ENCODE results near the gene VRK2. TPM values are rescaled to one million over a fixed set of nuclear protein-coding genes. Genes with fewer than 3 reads are reported as not detected.

The VRK2 gene
- polyA plus RNA-seq, 1 donor from 2014 or later: 0.45 TPM

GRCh38 chr2:58133395-58133794 lies 86.8 kb downstream of the VRK2 start:
- TF ChIP-seq TAF1 (IDR thresholded peaks at IDR 0.05; ENCODE audit: low read depth) (no peak), EP300 (conservative IDR thresholded peaks at IDR 0.05; ENCODE audit: poor library complexity, severe bottlenecking) (no peak), POLR2AphosphoS5 (IDR thresholded peaks at IDR 0.05) (no peak), REST (IDR thresholded peaks at IDR 0.05; ENCODE audit: borderline replicate concordance) (no peak), MXI1 (conservative IDR thresholded peaks at IDR 0.05; ENCODE audit: poor library complexity, severe bottlenecking) (no peak), SMC3 (conservative IDR thresholded peaks at IDR 0.05; ENCODE audit: poor library complexity) (no peak), EZH2 (IDR thresholded peaks at IDR 0.05; ENCODE audit: borderline replicate concordance, insufficient read depth, low read length, poor library complexity, severe bottlenecking) (no peak), RAD21 (conservative IDR thresholded peaks at IDR 0.05) (no peak)
- TF ChIP-seq, protein P1, sequence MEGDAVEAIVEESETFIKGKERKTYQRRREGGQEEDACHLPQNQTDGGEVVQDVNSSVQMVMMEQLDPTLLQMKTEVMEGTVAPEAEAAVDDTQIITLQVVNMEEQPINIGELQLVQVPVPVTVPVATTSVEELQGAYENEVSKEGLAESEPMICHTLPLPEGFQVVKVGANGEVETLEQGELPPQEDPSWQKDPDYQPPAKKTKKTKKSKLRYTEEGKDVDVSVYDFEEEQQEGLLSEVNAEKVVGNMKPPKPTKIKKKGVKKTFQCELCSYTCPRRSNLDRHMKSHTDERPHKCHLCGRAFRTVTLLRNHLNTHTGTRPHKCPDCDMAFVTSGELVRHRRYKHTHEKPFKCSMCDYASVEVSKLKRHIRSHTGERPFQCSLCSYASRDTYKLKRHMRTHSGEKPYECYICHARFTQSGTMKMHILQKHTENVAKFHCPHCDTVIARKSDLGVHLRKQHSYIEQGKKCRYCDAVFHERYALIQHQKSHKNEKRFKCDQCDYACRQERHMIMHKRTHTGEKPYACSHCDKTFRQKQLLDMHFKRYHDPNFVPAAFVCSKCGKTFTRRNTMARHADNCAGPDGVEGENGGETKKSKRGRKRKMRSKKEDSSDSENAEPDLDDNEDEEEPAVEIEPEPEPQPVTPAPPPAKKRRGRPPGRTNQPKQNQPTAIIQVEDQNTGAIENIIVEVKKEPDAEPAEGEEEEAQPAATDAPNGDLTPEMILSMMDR (IDR thresholded peaks at IDR 0.05; ENCODE audit: poor library complexity, severe bottlenecking): no peak
- Histone ChIP-seq H3K27ac (ENCODE audit: low read length) (no peak overlapping the region), H3K9me2 (ENCODE audit: insufficient read depth, low read length) (no peaks in the 10 kb centered on the region)

DNA sequence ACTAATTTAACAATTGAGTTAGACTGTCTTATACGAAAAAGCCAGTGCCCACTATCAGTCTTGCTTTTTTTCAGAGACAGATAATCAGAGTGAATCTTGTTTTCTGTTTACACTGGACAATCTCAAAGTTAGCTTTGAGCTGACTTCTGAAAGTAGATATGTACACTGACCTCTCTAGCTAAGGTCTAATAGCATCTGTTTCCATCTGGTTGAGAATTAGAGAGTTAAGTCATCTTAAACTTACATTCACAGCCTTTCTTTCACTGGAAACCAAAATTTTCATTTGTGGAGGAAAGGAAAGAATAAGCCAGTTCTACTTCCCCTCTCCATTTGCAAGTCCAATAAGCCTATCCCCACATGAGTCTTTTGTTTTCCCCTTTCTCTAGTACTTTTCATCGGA lies 89.3 kb downstream of the VRK2 start:
- no peaks in the 10 kb centered on the region for H3K36me3 ChIP-seq (ENCODE audit: insufficient read depth, low read length)
- no peak overlapping the region for H3K27ac ChIP-seq (ENCODE audit: low read length)
- H3K79me2 ChIP-seq (replicated peaks; ENCODE audit: insufficient read depth, low read length): no peaks in the 10 kb centered on the region
- TF ChIP-seq REST (IDR thresholded peaks at IDR 0.05; ENCODE audit: borderline replicate concordance) (no peak), EP300 (conservative IDR thresholded peaks at IDR 0.05; ENCODE audit: poor library complexity, severe bottlenecking) (no peak), POLR2AphosphoS5 (IDR thresholded peaks at IDR 0.05) (no peak), RAD21 (conservative IDR thresholded peaks at IDR 0.05) (no peak)
- TF ChIP-seq, protein P1 (IDR thresholded peaks at IDR 0.05; ENCODE audit: poor library complexity, severe bottlenecking): no peak
- no peak overlapping the region for H3K9ac ChIP-seq (ENCODE audit: low read length)
- H2AFZ ChIP-seq (ENCODE audit: low read depth, low read length): no peak overlapping the region
- H4K20me1 ChIP-seq (ENCODE audit: insufficient read depth): no peaks in the 10 kb centered on the region
- H3K9me3 ChIP-seq (ENCODE audit: low read length): no peaks in the 10 kb centered on the region
- H3K4me3 ChIP-seq (ENCODE audit: low read length): no peak overlapping the region
- H3F3A ChIP-seq (ENCODE audit: insufficient read depth, low read length, poor library complexity, severe bottlenecking): no peaks in the 10 kb centered on the region
- no peak overlapping the region for H3K4me2 ChIP-seq (ENCODE audit: low read length)
- no peaks in the 10 kb centered on the region for H3K9me2 ChIP-seq (ENCODE audit: insufficient read depth, low read length)
- no peaks in the 10 kb centered on the region for H3K27me3 ChIP-seq (ENCODE audit: insufficient read depth, low read depth, low read length)

More at GRCh38 chr2:58133395-58133794, 86.8 kb downstream of the VRK2 start:
- no peak overlapping the region for H3K4me3 ChIP-seq (ENCODE audit: low read length)
- H3K79me2 ChIP-seq (replicated peaks; ENCODE audit: insufficient read depth, low read length): no peaks in the 10 kb centered on the region
- no peaks in the 10 kb centered on the region for H3F3A ChIP-seq (ENCODE audit: insufficient read depth, low read length, poor library complexity, severe bottlenecking)
- no peaks in the 10 kb centered on the region for H4K20me1 ChIP-seq (ENCODE audit: insufficient read depth)
- H3K9ac ChIP-seq (ENCODE audit: low read length): no peak overlapping the region
- no peaks in the 10 kb centered on the region for H3K9me3 ChIP-seq (ENCODE audit: low read length)
- H3K27me3 ChIP-seq (ENCODE audit: insufficient read depth, low read depth, low read length): no peaks in the 10 kb centered on the region
- no peak overlapping the region for H2AFZ ChIP-seq (ENCODE audit: low read depth, low read length)
- no peak overlapping the region for H3K4me2 ChIP-seq (ENCODE audit: low read length)
- H3K36me3 ChIP-seq (ENCODE audit: insufficient read depth, low read length): no peaks in the 10 kb centered on the region
